Mesenteric fat pad (tissue), 1 donor: ENCODE results near the gene ALDOB. TPM values are rescaled to one million over a fixed set of nuclear protein-coding genes. Genes with fewer than 3 reads are reported as not detected.
"Not testable (repeated sequence)": the region's sequence is repeated elsewhere in the genome, so short reads cannot be mapped to it uniquely, and the experiment has no call there.

Experiments used
- DNase-seq: peaks from one replicate; pipeline ENCODE4 v3.0.0-alpha.2; 2020; ENCODE audit warnings: low spot score
- total RNA-seq: library from RNA; stranded (reverse); fragmentation: NEBNext Ultra II Directional; extraction: Animal tissue kit (Norgen Biotek cat#: 25700); gene quantifications from one replicate; pipeline ENCODE4 v1.2.1, GENCODE V29; 2021
- donor health status: DM: yes; HTN: yes; CAD: no.

The ALDOB gene
- total RNA-seq, 1 donor from 2014 or later, result 4.7 TPM

DNA sequence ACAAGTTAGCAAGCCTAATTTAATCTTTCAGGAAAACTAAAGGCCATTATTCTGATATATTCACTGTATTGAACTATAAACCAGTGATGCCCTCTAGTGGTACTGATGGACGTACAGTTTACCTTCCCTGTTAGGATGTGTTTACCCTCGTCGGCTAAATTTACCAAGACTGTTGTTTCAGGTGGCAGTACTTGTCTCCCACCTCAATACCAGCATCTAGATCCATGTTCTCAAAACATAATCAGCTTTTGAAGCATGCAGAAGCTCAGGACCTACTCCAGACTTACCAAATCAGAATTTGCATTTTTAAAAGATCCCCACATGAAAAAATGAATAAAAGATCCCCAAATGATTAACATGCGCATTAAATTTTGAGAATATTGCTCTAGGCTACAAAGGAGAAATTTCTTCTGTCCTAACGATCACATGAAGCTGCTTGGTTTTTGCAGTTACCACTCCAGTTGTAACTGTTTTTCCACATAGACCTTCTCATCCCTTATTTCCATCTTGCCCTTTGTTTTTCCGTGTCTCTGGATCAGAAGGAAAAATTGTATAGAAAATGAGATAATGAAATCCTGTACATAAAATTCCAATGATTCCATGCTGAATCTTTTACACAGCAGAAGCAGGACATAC lies 47.6 kb downstream of the ALDOB start:
- no peak for DNase-seq

DNA sequence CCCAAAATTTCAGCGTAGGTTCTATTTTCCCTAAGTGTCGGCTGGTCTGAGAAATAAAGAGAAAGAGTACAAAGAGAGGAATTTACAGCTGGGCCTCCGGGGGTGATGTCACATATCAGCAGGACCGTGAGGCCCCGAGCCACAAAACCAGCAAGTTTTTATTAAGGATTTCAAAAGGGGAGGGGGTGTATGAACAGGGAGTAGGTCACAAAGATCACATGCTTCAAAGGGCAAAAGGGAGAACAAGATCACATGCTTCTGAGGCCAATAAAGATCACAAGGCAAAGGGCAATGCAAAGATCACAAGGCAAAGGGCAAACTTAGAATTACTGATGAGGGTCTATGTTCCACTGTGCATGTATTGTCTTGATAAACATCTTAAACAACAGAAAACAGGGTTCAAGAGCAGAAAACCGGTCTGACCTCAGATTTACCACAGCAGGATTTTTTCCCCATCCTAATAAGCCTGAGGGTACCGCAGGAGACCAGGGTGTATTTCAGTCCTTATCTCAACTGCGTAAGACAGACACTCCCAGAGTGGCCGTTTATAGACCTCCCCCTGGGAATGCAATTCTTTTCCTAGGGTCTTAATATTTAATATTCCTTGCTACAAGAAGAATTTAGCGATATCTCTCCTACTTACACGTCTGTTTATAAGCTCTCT lies 50.6 kb downstream of the ALDOB start, which contains the start of gene BAAT:
Gene BAAT, minus strand, starts transcription at position 134 of the 664 bp plus-strand sequence. CDS start 13,602 bp downstream, outside the sequence.
- not testable (repeated sequence) for DNase-seq

GRCh38 chr9:101383361-101383760 lies 52.2 kb downstream of the ALDOB start:
- DNase-seq, result no peak

- no peak for DNase-seq
Observed at GRCh38 chr9:101381833-101382342, 53.7 kb downstream of the ALDOB start.

GRCh38 chr9:101381118-101381517 lies 54.5 kb downstream of the ALDOB start:
- DNase-seq, result no peak

GRCh38 chr9:101380295-101380694 lies 55.3 kb downstream of the ALDOB start:
- no peak for DNase-seq

- DNase-seq, result no peak
Observed at GRCh38 chr9:101376111-101376848, 59.3 kb downstream of the ALDOB start.

GRCh38 chr9:101375546-101375945 lies 60.0 kb downstream of the ALDOB start:
- DNase-seq, result no peak

DNA sequence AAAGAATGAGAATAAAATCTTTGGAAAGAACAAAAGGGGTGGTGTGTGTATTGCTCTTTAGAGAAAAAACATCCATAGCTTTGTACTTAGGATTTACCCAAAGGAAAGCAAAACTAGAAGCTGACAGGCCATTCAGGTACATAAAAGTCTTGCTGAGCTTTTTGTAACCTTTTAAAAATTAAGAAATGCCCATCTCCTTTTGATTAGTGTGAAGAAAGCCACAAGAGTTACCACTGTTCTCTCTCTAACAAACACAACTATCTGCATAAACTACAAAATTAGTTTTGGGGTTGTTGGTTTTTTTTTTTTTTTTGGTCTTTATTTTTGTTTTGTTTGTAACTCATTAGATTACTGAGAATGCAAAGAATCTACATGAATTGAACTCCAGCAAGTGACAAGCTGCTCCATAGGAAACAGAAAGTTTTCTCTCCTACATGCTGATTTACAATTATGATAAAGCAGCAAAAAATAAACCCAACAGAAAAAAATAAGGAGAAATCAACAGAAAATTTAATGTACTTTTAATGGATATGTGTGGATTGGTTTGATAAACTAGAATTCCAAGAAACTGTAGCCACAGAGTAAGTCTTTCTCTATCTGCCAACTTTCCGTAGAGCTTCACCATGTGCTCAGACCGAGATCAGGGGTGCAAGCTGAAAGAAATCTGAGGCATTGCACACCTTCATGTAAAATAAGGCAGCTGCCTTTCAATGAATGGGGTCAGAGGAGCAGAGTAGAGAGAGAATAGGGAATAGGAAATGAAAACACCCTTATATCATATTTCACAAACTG lies 63.1 kb downstream of the ALDOB start:
- no peak for DNase-seq

- no peak for DNase-seq
Observed at GRCh38 chr9:101371813-101372212, 63.8 kb downstream of the ALDOB start.

Other genes with a start within 250 kb of the ALDOB start
- not detected for gene BAAT, start 50.8 kb downstream of the ALDOB start, total RNA-seq
- 10.1 TPM for gene MRPL50, start 37.2 kb downstream of the ALDOB start, total RNA-seq
- 21.6 TPM for gene ZNF189, start 36.9 kb downstream of the ALDOB start, total RNA-seq
- gene RNF20, start 98.1 kb upstream of the ALDOB start, total RNA-seq, result 34.2 TPM
- not detected for gene PPP3R2, start 159.2 kb upstream of the ALDOB start, total RNA-seq